ENCODE results near the gene CNTNAP5. TPM values are rescaled to one million over a fixed set of nuclear protein-coding genes. Genes with fewer than 3 reads are reported as not detected.

The CNTNAP5 gene
- total RNA-seq, 1 donor from 2014 or later: not detected

DNA sequence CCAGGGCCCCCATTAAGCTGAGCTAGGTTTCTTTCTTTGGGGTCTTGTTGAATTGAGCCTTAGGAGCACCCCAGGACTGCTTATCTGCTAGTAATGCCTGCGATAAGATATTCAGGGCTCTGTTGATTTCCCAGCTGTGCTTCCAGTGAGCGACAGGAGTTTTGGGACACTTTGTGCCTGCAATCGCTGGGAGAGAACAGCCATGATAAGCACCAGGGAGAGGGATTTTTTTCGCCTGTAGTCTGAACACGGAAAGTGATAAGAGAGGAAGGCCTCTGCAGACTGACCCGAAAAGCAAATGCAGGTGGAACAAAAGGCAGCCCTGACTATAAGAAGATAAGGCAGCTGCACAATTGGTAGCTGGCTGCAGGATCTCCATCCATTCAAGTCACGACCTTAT, 244.3 kb downstream of the CNTNAP5 start:
- H3K27ac Mint-ChIP-seq (ENCODE audit: unreplicated experiment): no peak overlapping the region
- H3K36me3 Mint-ChIP-seq (ENCODE audit: unreplicated experiment): no peaks in the 10 kb centered on the region
- H3K4me1 Mint-ChIP-seq (ENCODE audit: unreplicated experiment): no peaks in the 10 kb centered on the region
- H3K27me3 Mint-ChIP-seq (ENCODE audit: unreplicated experiment): no peaks in the 10 kb centered on the region
- peaks cover 52% of the 10 kb centered on the region for H3K9me3 Mint-ChIP-seq (ENCODE audit: unreplicated experiment)
- no peak overlapping the region for H3K4me3 Mint-ChIP-seq (ENCODE audit: unreplicated experiment)
- no peak for DNase-seq (ENCODE audit: extremely low spot score, unreplicated experiment)
- TF ChIP-seq, protein P1, sequence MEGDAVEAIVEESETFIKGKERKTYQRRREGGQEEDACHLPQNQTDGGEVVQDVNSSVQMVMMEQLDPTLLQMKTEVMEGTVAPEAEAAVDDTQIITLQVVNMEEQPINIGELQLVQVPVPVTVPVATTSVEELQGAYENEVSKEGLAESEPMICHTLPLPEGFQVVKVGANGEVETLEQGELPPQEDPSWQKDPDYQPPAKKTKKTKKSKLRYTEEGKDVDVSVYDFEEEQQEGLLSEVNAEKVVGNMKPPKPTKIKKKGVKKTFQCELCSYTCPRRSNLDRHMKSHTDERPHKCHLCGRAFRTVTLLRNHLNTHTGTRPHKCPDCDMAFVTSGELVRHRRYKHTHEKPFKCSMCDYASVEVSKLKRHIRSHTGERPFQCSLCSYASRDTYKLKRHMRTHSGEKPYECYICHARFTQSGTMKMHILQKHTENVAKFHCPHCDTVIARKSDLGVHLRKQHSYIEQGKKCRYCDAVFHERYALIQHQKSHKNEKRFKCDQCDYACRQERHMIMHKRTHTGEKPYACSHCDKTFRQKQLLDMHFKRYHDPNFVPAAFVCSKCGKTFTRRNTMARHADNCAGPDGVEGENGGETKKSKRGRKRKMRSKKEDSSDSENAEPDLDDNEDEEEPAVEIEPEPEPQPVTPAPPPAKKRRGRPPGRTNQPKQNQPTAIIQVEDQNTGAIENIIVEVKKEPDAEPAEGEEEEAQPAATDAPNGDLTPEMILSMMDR (IDR thresholded peaks at IDR 0.05): no peak

DNA sequence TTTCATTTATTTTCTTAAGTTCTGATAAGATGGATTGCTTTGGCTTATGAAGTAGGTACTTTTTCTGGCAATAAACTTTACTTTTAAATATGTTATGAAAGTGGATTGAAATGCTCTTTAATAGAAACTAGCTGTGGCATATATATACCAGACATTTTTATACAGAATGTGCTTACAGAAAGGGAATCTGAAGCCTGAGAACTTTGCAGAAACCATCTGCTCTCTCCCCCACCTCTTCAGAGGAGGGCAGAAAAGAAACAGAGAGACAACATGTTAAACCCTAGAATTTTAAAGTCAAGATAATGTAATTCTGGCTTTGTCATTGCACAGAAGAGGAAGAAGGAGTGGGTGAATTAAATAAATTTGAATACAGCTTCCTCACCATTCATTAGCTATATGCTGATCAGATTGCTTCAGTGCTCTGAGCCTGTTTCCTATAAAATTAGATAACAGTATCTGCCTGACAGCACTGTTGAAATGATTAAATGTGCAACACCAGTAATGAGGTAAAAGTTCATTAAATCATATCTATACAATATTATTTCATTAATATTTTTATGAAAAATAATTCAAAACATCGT, 247.3 kb downstream of the CNTNAP5 start:
- Mint-ChIP-seq H3K27ac (ENCODE audit: unreplicated experiment) (no peak overlapping the region), H3K36me3 (ENCODE audit: unreplicated experiment) (no peaks in the 10 kb centered on the region), H3K4me3 (ENCODE audit: unreplicated experiment) (no peak overlapping the region), H3K9me3 (ENCODE audit: unreplicated experiment) (peaks cover 49% of the 10 kb centered on the region), H3K27me3 (ENCODE audit: unreplicated experiment) (no peaks in the 10 kb centered on the region), H3K4me1 (ENCODE audit: unreplicated experiment) (no peaks in the 10 kb centered on the region)
- DNase-seq (ENCODE audit: extremely low spot score, unreplicated experiment): no peak
- TF ChIP-seq, protein P1 (IDR thresholded peaks at IDR 0.05): no peak

DNA sequence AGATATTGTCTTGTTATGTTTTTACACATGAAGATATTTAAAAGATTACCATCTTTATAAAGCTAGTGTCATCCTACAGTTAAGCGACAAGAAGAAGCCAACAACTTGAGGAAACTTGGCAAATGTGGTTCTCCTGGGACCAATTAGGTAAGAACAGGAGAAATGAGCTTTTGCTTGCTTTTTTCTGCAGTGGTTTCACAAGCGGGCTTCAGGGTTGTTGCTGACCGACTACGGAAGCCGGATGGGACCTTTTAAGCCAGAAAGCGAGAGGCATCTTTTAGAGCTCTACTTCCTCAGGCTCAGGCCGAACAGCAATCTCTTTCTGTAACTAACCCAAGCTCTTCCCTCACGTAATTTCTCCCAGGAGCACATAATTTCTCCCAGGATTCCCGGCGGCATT, 256.5 kb downstream of the CNTNAP5 start:
- no peaks in the 10 kb centered on the region for H3K36me3 Mint-ChIP-seq (ENCODE audit: unreplicated experiment)
- no peaks in the 10 kb centered on the region for H3K27me3 Mint-ChIP-seq (ENCODE audit: unreplicated experiment)
- H3K9me3 Mint-ChIP-seq (ENCODE audit: unreplicated experiment): peaks cover 31% of the 10 kb centered on the region
- TF ChIP-seq, protein P1 (IDR thresholded peaks at IDR 0.05): no peak
- H3K27ac Mint-ChIP-seq (ENCODE audit: unreplicated experiment): no peak overlapping the region
- no peak for DNase-seq (ENCODE audit: extremely low spot score, unreplicated experiment)
- no peaks in the 10 kb centered on the region for H3K4me1 Mint-ChIP-seq (ENCODE audit: unreplicated experiment)
- H3K4me3 Mint-ChIP-seq (ENCODE audit: unreplicated experiment): no peak overlapping the region

DNA sequence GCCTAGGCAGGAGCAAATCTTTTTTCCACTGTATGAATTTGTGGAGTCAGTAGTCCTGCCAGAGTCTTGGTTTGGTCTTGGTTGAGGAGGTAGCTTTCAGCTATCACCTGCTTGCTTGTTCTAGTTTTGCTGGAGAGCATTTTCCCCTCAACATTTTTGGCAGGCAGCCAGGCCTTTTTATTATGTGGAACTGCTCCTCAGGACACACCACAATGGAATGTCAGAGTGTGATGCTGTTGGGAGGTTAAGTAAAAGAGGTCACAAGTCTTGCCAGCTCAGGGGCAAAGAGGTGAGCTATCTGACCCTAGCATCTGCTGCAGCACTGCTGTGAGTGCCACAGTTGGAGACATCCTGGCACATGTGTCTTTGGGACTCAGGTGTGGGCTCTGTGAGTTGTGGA, 258.0 kb downstream of the CNTNAP5 start:
- Mint-ChIP-seq H3K4me3 (ENCODE audit: unreplicated experiment) (no peak overlapping the region), H3K27me3 (ENCODE audit: unreplicated experiment) (no peaks in the 10 kb centered on the region), H3K36me3 (ENCODE audit: unreplicated experiment) (no peaks in the 10 kb centered on the region), H3K27ac (ENCODE audit: unreplicated experiment) (no peak overlapping the region), H3K9me3 (ENCODE audit: unreplicated experiment) (peaks cover 37% of the 10 kb centered on the region), H3K4me1 (ENCODE audit: unreplicated experiment) (no peaks in the 10 kb centered on the region)
- TF ChIP-seq, protein P1 (IDR thresholded peaks at IDR 0.05): no peak
- DNase-seq (ENCODE audit: extremely low spot score, unreplicated experiment): no peak

DNA sequence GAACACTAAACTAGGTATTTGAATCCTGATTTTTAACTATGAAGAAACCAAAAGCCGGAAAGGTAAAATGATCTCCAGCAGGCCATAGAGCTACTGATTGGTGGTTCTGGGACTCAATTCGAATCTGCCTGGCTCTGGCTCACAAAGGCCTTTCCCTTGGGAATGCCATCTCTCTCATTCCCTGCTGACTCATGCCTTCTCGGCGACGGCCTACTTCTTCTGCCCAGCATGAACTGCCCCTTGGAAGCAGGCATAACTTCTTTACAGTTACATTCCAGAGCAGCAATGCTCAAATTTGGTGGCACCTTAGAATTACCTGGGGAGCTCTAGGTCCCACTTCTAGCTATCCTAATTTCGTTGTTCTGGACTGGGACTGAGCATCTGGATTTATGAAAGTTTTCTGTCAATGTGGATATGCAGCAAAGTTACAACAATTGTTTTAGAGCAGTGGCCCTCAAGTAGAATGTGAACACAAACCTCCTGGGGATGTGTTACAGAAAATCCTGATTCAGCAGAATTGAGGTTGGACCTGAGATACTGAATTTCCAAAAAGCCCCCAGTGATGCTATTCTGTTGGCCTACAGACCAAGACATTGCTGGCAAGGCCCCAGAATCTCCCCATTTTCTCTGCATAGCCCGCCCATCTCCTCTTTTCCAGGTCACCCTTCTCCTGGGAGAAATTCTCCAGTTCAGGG, 261.1 kb downstream of the CNTNAP5 start:
- Mint-ChIP-seq H3K36me3 (ENCODE audit: unreplicated experiment) (no peaks in the 10 kb centered on the region), H3K4me1 (ENCODE audit: unreplicated experiment) (no peaks in the 10 kb centered on the region), H3K27me3 (ENCODE audit: unreplicated experiment) (no peaks in the 10 kb centered on the region), H3K27ac (ENCODE audit: unreplicated experiment) (no peak overlapping the region), H3K4me3 (ENCODE audit: unreplicated experiment) (no peak overlapping the region), H3K9me3 (ENCODE audit: unreplicated experiment) (peaks cover 33% of the 10 kb centered on the region)
- no peak for DNase-seq (ENCODE audit: extremely low spot score, unreplicated experiment)
- TF ChIP-seq, protein P1 (IDR thresholded peaks at IDR 0.05): no peak
